ENCODE data around the gene DDIT3. TPM values are rescaled to one million over a fixed set of nuclear protein-coding genes. Genes with fewer than 3 reads are reported as not detected.

DDIT3 gene
- total and polyA plus RNA-seq, 2 donors (not counting 1 experiment from before 2014, with no cell fraction given): 35.6 to 159 TPM

- CTCF ChIA-PET: no interaction called here
Measured at GRCh38 chr12:57541717-57542116, 21.4 kb upstream of the DDIT3 start.

GRCh38 chr12:57541001-57541400 lies 20.7 kb upstream of the DDIT3 start:
- no peak for TF ChIP-seq EZH2 (IDR thresholded peaks at IDR 0.05; ENCODE audit: borderline replicate concordance, insufficient read depth, low read depth, low read length, poor library complexity, severe bottlenecking)
- no peak for TF ChIP-seq CTCF (IDR thresholded peaks at IDR 0.05)
- H3K9me3 Mint-ChIP-seq (ENCODE audit: insufficient read depth): no peaks in the 10 kb centered on the region
- WGBS (ENCODE audit: insufficient coverage): no CpG with 5 or more reads among the region's 2 CpGs
- Histone ChIP-seq H4K20me1 (ENCODE audit: control insufficient read depth, insufficient read depth, low read length, poor library complexity, severe bottlenecking) (no peaks in the 10 kb centered on the region), H3K27me3 (replicated peaks in 1 of 4; ENCODE audit: control extremely low read depth in 1 of 4, control insufficient read depth in 3 of 4, insufficient read depth in 4 of 4, low read length in 3 of 4) (no peaks in the 10 kb centered on the region), H3K9me3 (ENCODE audit: control extremely low read depth in 1 of 3, control insufficient read depth in 2 of 3, insufficient read depth in 1 of 3, low read length in 2 of 3) (no peaks in the 10 kb centered on the region), H3K36me3 (replicated peaks in 1 of 2; ENCODE audit: control extremely low read depth in 1 of 2, control insufficient read depth in 1 of 2, extremely low read depth in 1 of 2, insufficient read depth in 2 of 2, low read length in 1 of 2) (peaks cover 2 to 38% of the 10 kb centered on the region in 2 experiments), H2AFZ (ENCODE audit: insufficient read depth, low read depth, low read length, poor library complexity, severe bottlenecking) (no peak overlapping the region), H3K4me1 (ENCODE audit: control insufficient read depth in 2 of 2, insufficient read depth in 2 of 2, low read length in 2 of 2) (peaks cover 2 to 5% of the 10 kb centered on the region in 2 donors), H3K4me3 (ENCODE audit: control extremely low read depth in 1 of 5, extremely low read depth in 1 of 5, insufficient read depth in 1 of 5, low read depth in 2 of 5, low read length in 4 of 5) (no peak overlapping the region), H3K79me2 (ENCODE audit: control insufficient read depth, insufficient read depth, low read length) (peaks cover 3% of the 10 kb centered on the region), H3K9ac (ENCODE audit: low read length) (no peak overlapping the region), H3K4me2 (replicated peaks; ENCODE audit: low read depth, low read length, poor library complexity, severe bottlenecking) (no peak overlapping the region), H3K27ac (ENCODE audit: low read length in 2 of 2) (no peak overlapping the region)
- no peak overlapping the region for H3K27ac Mint-ChIP-seq
- ATAC-seq (ENCODE audit: low read depth) (no peak), DNase-seq (no peak)
- ChIA-PET CTCF (no interaction called here), POLR2A (no interaction called here)
- H3K4me1 Mint-ChIP-seq: peaks cover 20% of the 10 kb centered on the region
- intact Hi-C loops (cut with micrococcal nuclease): no loop called here
- no peak overlapping the region for H3K4me3 Mint-ChIP-seq
- H3K27me3 Mint-ChIP-seq: no peaks in the 10 kb centered on the region

More at GRCh38 chr12:57541717-57542116, 21.4 kb upstream of the DDIT3 start:
- Histone ChIP-seq H3K79me2 (ENCODE audit: control insufficient read depth, insufficient read depth, low read length) (peaks cover 9% of the 10 kb centered on the region), H3K36me3 (replicated peaks in 1 of 2; ENCODE audit: control extremely low read depth in 1 of 2, control insufficient read depth in 1 of 2, extremely low read depth in 1 of 2, insufficient read depth in 2 of 2, low read length in 1 of 2) (peaks cover 2 to 31% of the 10 kb centered on the region in 2 experiments), H3K9me3 (ENCODE audit: control extremely low read depth in 1 of 3, control insufficient read depth in 2 of 3, insufficient read depth in 1 of 3, low read length in 2 of 3) (no peaks in the 10 kb centered on the region), H3K4me3 (ENCODE audit: control extremely low read depth in 1 of 5, extremely low read depth in 1 of 5, insufficient read depth in 1 of 5, low read depth in 2 of 5, low read length in 4 of 5) (no peak overlapping the region), H4K20me1 (ENCODE audit: control insufficient read depth, insufficient read depth, low read length, poor library complexity, severe bottlenecking) (no peaks in the 10 kb centered on the region), H3K27ac (ENCODE audit: low read length in 2 of 2) (no peak overlapping the region), H3K9ac (ENCODE audit: low read length) (no peak overlapping the region), H2AFZ (ENCODE audit: insufficient read depth, low read depth, low read length, poor library complexity, severe bottlenecking) (no peak overlapping the region), H3K27me3 (replicated peaks in 1 of 4; ENCODE audit: control extremely low read depth in 1 of 4, control insufficient read depth in 3 of 4, insufficient read depth in 4 of 4, low read length in 3 of 4) (no peaks in the 10 kb centered on the region), H3K4me2 (replicated peaks; ENCODE audit: low read depth, low read length, poor library complexity, severe bottlenecking) (no peak overlapping the region), H3K4me1 (ENCODE audit: control insufficient read depth in 2 of 2, insufficient read depth in 2 of 2, low read length in 2 of 2) (peaks cover 8 to 11% of the 10 kb centered on the region in 2 donors)
- Mint-ChIP-seq H3K27ac (no peak overlapping the region), H3K4me1 (peaks cover 26% of the 10 kb centered on the region), H3K27me3 (no peaks in the 10 kb centered on the region), H3K4me3 (no peak overlapping the region), H3K9me3 (ENCODE audit: insufficient read depth) (no peaks in the 10 kb centered on the region)
- POLR2A ChIA-PET: no interaction called here
- ATAC-seq (ENCODE audit: low read depth): no peak
- TF ChIP-seq CTCF (IDR thresholded peaks at IDR 0.05) (no peak), EZH2 (IDR thresholded peaks at IDR 0.05; ENCODE audit: borderline replicate concordance, insufficient read depth, low read depth, low read length, poor library complexity, severe bottlenecking) (no peak)
- no peak for DNase-seq
- whole genome bisulfite sequencing (ENCODE audit: insufficient coverage): 100% methylated on average over 1 of the region's 2 CpGs
- intact Hi-C loops (cut with micrococcal nuclease): no loop called here

Measured in B cell (primary cell).